ENCODE results near the gene KCNQ1.

KCNQ1 gene

DNA sequence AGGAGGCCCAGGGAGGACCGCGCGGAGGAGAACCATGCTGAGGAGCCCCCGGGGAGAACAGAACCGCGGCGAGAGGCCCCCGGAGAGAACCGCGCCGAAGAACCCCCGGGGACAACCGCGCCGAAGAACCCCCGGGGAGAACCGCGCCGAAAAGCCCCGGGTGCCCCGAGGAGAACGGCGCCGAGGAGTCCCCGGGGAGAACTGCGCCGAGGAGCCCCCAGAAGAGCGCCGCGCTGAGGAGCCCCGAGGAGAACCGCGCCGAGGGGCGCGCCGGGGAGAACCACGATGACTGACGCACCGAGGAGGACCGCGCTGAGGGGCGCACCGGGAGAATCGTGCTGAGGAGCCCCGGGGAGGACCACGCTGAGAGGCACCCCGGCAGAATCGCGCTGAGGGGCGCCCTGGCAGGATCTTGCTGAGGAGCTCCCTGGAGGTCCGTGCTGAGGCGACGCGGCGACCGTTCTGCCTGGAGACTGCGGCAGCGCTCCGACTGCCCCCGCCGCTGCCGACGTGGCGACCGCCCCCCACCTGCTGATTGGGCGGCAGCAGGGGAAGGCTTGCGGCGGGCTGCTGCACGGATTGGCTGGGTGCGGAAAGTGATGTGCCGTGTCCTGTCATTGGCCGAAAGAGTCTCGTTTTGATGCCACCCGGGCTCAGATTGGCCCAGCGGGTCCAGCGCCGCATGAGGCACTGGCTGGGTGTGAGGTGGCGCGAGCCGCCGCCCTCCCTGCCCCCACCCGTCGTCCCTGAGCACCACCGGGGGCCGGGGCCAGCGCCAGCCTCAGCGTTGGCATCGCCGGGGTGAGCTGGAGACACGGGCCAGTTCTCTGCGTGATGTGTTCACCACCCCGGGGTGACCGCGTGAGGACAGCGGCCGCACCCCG lies 255.0 kb downstream of the KCNQ1 start, which contains the start of gene KCNQ1OT1:
TSS of gene KCNQ1OT1 (minus strand) at position 464 of the 884 bp plus-strand sequence.
- peak; percentile 44 for DNase-seq (ENCODE audit: low read depth)

DNA sequence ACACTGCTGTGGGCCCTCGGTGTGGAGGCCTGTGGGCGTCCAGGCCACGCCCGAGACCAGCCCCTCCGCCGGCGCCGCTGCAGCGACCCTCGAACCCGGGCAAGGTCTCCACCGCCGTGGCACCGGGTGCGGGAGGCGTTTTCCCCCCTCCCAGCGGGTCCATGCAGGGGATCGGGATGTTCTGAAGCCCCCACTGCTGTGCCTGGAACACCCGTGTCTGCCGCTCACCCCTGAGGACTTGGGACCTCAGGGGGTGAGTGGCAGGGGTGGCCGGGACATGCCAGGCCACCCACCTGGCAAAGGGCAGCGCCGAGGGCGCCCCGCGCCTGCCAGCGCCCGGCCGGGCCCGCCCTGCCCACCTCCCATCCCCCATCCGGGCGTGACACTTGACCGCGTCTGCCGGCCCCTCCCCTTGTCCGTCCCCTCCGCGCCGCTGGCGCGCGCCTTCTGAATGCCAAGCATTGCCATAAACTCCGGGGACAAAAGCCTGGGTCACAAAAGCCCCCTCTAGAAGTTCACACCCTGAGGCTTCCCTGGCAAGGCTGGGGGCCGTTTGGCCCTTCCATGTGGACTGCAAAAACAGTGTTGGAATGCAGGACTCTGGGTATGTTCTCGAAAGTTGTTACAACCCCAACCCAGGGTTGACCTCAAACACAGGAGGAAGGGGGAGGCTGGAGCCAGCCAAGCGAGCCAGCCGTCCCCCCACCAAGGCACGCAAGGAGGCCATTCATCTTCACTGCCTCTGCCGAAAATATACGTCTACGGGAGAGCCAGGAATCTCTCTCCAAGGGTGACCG lies 255.8 kb downstream of the KCNQ1 start:
- no peak for DNase-seq (ENCODE audit: low read depth)

DNA sequence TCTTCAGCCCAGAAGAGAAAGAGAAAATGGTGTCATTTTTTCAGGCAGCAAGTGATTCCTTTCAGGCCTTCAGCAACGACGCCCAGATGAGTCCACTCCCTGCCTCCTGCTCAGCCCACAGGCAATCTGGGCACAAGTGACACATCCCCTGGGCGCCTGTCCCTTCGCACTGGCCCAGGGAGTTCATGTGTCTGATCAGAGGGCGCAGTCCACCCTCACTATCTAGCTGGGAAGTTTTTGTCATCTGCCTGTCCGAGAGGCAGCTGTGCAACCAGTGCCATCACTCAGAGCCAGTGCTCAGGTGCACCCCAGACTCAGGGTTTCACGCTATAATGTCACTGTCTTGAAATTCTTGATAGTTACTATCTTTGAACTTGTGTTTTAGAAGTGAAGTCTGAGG lies 256.4 kb downstream of the KCNQ1 start:
- no peak for DNase-seq (ENCODE audit: low read depth)

DNA sequence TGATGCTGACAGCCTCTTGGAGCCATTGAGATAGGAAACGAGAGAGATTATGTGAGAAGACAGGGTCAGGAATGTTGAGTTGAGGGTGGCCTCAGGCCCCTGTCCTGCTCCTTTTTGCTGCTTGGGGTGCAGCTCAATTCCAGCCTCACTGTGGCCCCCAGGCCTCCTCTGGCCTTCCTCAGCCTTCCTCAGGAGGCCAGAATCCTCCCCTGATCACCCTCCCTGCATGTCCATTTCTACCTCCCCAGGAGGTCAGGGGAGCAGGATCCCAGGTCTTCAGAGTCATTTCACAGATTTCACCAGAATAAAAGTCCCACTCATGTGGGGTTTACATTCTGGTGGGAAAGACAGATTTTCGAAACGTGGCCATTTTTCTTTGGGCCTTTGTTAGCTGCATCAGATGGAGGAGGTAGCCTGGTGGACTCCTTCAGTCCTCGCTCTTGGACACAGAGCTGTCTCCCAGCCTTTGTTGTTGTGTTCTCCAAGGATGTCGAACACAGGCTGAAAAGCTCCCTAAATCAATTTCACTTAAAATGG lies 257.2 kb downstream of the KCNQ1 start:
- DNase-seq (ENCODE audit: low read depth), result no peak

DNA sequence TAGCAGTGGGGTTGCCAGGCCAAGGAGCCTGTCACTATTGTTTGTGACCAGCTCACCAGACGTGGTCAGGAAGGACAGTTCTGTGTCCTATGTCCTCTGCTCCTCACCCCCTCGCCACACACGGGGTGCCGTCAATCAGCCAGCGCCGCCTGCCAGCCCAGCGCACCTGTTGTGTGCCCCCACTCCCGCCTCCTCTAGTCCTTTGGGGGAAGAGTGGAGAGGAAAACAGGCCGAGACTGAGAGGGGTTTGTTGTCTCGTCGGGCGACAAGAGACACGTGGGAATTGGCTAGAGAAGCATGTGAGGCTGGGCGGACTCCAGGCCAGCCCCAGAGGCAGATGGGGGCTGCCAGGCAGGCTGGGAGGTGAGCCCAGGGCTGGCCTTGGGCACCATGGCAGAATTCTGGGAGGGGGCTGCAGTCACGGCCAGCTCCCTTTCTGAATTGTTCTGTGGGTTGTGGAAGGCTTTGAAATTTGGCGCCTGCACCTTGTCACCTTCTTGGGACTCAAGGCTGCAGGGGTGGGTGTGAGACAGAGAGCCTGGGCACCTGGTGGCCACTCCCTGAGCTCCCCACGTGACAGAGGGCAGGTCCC lies 258.1 kb downstream of the KCNQ1 start:
- no peak for DNase-seq (ENCODE audit: low read depth)

DNA sequence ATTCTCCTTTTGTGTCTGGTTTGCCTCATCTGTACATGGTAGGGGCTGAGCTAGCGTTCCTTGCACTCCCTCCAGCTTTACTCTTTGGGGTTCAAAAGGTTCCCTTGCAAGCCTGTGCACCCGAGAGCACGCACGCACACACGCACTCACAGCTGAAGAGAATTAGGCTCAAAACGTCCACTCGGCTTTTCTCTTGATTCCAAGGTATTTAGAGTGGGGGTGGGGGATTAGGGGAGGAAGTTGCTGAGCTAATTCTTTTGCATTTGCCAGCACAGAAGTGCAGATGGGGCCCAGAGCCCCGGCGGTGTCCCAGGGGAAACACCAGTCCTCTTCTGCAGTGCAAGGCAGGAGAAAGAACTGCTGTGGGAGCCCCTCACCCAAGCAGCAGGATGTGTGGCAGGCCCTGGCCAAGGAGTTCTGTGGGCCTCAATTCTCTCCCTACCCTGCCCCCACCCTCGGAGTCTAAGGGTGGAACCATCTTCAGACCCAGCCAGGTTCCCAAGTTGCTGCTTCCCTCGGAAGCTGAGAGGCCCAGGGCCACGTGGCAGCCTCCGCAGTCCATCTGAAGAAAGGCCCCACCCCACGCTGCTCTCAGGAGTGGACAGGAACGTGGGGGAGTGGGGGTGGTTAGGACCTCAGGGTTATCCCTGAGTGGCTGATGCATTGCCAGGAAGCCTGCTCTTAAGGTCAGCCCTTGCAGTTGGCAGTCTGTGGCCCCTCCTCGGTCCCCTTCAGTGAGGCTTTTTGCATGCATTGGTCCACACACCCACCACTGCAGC lies 258.7 kb downstream of the KCNQ1 start:
- DNase-seq (ENCODE audit: low read depth), result no peak

DNA sequence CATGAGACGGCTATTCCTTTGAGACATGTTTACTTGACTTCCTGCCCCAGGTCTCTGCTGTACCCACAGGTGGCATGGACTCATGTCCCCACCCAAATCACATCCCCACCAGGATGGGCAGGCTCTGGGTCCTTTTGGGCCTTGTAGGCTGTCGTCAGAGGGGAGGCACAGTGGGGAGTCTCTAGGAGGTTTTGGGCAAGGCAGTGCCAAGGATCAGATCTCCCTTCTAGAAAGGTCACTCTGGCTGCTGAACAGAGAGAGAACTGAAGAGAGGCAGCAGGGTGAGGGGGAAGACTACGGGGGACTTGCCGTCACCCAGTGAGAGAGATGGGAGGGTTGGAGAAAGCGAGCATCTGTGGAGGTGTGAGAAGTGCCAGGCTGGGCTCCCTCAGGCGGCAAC lies 259.5 kb downstream of the KCNQ1 start:
- DNase-seq (ENCODE audit: low read depth), result no peak

DNA sequence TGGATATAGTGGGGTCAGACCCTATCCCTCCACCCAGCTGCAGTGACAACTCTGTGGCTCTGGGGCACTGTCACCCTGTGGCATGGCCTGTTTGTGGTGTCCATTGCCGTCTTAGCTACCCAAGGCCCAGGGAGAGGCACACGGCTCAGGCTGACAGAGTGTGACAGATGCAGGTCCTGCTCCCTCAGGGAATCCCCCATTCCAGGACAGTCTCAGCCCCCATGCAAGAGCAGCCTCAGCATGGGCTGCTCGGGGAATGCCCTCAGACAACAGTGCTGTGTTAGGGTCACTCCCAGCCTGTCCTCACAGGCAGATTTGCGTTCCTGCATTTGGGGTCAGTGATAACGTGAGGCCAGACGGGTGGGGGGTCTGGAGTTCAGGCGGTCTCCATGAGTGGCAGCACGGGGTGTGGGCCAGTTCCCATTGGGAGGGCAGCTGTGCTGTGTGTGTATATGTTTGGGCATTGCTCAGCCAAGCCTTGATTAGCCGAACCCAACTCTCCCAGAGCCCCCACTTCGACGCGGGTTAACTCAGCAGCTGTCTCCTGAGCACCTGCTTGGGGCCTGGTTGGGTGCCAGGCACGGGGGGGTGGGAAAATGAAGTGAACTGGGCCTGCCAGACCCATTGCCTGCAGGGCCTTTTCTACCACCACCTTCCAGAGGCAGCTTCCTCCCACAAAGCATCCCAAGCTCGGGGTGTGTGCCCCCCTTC lies 260.2 kb downstream of the KCNQ1 start:
- no peak for DNase-seq (ENCODE audit: low read depth)

DNA sequence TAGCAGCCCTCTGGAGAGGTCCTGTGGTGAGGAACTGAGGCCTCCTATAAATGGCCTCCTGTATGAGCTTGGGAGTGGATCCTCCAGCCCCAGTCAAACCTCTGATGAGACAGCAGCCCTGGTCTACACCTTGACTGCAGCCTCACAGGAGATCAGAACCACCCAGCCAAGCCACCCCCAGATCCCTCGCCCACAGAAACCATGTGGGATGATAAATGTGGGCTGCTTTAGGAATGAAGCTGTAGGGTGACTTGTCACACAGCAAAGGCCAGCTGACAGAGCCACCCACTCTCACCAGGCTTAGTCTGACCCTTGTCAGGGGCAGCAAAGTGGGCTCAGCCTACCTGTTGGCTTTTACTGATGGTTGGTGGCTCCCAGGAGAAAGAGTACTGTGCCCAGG lies 261.5 kb downstream of the KCNQ1 start:
- DNase-seq (ENCODE audit: low read depth), result no peak

DNA sequence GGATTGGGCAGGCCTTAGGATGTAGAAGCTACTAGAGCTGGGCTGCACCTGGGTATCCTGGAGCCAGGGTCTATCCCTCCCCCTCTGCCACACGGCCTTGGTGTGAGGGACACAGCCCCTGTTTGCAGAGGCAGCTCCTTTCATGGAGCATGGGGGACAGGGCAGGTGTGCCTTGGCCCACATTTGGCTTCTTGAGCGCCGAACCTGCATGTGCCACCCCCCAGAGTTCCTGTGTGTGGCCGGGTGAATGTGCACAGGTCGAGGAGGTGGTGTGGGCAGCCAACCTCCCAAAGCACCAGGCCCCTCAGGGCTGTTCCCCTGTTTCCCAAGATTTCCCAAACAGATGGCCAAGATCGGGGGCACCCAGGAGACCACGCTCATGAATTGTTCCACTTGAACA lies 262.9 kb downstream of the KCNQ1 start:
- no peak for DNase-seq (ENCODE audit: low read depth)

DNA sequence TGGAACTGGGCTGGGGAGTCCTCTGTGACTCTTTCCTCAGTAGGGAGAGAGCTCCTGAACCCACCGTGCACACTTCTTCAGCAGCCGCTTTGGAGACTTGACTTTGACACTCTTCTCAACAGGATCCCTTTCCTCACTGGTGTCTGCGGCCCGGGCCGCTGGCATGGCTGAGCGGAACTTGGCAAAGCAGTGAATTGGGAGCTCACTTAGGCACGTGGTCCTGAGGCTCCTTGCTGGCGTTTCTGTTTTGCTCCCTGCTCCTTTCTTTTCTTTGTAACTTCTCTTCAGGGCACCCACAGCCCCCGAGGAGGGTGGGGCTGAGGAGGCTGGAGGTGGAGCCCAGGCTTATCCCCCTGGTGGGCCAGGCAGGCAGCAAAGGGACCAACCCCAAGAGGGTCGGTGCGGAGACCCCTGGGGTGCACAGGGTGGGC lies 263.4 kb downstream of the KCNQ1 start:
- no peak for DNase-seq (ENCODE audit: low read depth)

DNA sequence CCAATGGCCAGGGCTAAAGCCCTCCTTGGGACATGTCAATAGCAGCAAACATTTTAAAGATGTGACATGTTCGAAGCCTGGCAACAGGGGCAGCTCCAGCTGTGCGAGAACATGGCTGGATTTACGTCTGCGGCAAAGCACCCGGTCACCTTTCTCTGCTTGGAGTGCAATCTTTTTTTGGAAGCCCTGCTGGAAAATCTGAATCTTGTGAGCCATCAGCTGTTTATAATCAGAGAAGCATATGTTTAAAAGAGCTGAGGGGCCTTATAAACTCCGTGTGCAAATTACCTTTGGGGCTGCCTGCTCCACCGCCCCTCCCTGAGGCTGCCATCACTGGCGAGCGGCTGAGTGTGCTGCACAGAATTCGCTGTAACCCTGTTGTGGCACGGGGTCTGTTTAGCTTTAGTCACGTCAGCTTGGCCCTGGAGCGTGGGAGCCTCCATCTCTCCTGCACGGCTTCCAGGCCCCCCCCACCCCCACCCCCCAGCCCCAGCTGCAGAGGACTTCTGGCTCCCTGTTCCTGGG lies 264.0 kb downstream of the KCNQ1 start:
- DNase-seq (ENCODE audit: low read depth), result no peak

DNA sequence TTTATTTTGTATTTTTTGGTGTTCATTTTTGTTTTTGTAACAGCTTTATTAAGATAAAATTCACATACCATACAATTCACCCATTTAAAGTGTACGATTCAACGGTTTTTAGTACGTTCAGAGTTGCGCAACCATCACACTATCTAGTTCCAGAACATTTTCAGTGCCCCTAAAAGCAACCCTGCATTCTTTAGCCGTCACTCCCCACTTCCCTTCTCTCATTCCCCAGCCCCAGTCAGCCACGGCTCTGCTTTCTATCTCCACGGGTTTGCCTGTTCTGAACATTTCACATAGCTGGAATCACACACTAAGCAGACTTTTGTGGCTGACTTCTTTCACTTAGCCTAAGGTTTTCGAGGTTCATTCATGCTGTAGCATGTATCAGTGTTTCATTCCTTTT lies 264.6 kb downstream of the KCNQ1 start:
- no peak for DNase-seq (ENCODE audit: low read depth)

DNA sequence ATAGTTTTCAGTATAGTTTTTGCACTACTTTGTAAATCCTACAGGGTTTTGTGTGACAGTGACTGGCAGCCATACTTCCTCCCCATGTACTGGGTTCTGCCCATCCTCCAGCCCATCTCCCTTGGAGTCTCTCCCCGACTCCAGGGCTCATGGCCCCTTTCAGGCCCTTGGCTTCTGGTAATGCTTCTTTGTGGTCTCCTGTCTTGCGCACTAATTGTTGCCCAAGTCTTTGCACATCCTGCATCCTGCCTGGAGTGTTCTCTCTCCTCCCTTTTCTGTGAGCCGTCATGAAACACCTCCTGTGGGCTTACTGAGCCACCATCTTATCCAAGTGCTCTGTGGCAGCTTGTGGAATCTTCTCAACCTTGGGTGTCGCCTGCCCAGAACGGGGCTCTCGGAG lies 266.4 kb downstream of the KCNQ1 start:
- no peak for DNase-seq (ENCODE audit: low read depth)

DNA sequence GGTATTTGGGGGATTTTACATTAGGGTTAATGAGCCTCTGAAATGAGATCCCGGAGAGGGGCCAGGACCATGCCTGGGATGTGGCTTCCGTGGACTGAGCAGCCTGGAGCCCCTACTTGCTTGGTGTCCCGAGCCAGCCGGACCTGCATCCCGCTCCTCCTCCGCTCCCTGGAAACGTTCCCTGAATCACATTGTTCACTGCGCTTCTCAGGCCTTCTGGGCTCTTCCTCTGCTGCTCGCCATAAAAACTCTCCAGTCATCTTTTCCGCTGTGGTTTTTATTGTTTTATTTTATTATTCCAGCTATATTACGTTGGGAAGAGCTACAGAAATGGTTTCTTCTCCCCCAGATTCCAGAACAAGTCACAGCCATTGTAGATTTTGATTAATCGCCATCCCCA lies 268.3 kb downstream of the KCNQ1 start:
- no peak for DNase-seq (ENCODE audit: low read depth)

DNA sequence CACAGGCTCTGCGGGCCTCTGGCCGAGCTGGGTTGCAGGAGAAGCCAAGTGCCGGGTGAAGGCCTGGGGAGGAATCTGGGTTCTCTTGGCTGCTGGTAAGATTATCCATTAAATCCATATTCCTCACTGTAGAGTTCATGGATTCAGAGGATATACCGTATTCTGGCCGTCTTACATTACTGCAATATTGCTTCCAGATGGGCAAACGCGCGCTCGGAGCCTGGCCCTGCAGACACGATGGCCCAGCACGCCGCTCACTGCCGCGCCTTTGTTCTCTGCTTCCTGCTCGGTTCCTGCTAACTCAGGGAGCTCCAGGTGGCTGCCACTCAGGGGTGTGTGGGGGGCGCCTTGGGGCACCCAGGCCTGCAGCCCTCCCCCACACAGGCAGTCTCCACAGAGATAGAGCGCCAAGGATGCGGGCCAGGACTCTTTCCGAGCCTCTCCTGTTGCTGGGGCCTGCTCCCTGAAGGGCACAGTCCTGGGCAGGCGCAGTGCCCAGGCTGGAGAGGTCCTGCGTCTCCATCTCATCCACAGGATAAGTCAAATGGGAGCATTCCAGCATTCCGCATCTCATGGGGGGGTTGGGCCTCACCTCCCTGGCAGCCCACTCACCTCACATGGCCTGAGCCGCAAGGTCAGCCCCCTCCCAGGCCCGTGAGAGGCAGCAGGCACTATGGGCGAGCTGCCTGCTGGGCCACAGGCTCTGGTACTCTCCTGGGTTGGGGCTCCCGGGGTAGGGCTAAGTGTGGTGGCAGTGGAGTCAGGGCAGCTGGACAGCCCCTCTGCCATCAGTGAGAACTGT lies 269.1 kb downstream of the KCNQ1 start:
- DNase-seq (ENCODE audit: low read depth), result no peak

DNA sequence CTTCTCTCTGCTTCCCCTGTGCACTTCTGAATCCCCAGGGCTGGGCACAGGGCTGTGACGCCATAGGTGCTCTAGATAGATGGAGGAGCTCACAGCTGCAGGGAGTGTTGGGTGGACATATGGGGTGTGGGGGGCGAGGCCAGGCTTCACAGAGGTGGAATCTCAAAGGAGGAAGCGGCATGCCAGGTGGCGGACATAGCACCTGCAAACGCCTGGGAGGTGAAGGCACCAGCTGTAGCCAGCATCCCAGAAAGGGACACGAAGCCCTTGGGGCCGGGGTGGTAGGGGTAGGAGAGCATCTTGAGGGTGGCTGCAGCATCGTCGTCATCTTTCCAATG lies 269.6 kb downstream of the KCNQ1 start:
- DNase-seq (ENCODE audit: low read depth), result no peak

DNA sequence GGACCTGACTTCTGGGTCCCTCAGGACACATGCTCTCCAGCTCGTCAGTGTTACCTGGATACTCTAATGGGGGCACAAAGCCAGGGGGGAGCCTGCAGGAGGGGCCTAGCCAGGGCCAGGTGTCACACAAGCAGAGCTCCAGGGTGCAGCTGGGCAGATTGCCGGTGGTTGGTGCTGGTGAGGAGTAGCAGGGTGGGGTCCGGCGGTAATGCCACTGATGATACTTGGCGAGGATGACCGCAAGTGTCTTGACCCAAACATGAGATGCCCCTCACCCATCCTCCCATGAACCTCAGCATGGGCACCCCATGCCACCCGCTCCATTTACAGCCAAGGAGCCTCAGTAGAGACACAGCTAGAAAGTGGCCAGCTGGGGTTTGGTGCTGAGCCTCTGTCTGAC lies 270.1 kb downstream of the KCNQ1 start:
- no peak for DNase-seq (ENCODE audit: low read depth)

DNA sequence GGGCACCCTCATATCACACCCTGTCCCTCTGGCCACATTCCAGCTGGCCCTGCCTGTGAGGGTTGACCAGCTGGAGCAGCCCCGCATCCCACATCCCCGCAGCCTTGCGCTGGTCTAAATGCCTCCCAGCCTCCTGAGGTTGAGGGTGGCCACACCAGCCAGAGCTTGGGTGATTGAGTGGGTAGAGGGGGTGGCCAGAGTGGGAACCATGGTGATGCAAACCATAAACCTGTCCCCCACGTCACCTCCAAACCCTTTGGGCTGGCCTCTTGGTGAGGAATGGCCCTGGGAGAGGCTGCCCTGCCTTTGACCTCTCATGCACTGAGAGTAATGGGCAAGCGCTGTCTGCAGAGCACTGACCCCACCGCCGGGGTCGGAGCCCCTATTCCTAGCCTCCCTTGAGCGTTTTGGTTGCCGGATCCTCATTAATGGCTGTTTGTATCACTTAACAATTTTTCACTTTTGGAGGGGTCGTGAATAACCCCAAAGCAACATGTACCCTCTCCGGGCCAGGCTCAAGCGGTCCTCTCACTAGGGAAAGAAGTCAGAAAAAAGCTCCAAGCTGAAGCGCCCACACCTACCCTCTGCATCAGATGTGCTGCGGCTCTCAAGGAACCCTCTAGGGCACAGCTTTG lies 271.0 kb downstream of the KCNQ1 start:
- DNase-seq (ENCODE audit: low read depth), result no peak
